ENCODE measurements around the gene MED26. TPM values are rescaled to one million over a fixed set of nuclear protein-coding genes. Genes with fewer than 3 reads are reported as not detected.

The MED26 gene
- total RNA-seq, 1 experiment from 2014 or later, result 11.4 TPM

DNA sequence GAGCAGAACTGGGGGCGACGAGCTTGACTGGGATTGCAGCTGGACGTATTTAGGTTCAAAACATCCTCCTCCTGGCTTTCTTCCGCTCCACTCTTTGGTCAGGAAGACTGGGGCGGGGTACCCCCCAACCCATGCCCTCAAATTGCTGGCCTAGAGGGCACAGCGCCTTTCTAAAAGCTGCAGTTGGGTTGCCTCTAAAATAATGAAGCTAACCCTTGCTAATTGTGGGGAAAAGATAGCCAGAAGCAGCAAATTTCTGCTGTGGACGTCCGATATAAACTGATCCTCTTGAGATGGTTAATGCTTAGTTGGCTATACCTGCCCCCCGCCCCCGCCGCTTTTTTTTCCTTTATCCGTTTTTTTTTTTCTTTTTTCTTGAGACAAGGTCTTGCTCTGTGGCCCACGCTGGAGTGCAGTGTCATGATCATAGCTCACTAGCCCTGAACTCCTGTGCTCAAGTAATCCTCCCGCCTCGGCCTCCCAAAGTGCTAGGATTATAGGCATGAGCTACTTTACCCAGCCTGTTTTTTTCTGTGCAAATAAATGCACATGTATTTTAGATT is 85.0 kb downstream of the MED26 start:
- no peak overlapping the region for H2BK15ac ChIP-seq (ENCODE audit: low read depth, low read length)
- H3K9me3 Mint-ChIP-seq, result no peaks in the 10 kb centered on the region
- peaks cover 27% of the 10 kb centered on the region; the same call in 1 of the 2 replicates for H3K79me2 ChIP-seq (ENCODE audit: insufficient read depth, low read length)
- no peak overlapping the region for H2BK5ac ChIP-seq (ENCODE audit: insufficient read length, low read length)
- H2AK5ac ChIP-seq (ENCODE audit: insufficient read length, low read length), result no peak overlapping the region
- no peak for DNase-seq
- H3K23me2 ChIP-seq (ENCODE audit: insufficient read length, low read depth, low read length, poor library complexity, severe bottlenecking), result peaks cover 13% of the 10 kb centered on the region
- no CpG with 5 or more reads among the region's 15 CpGs for WGBS (ENCODE audit: extremely low coverage, insufficient read length, low lambda C conversion rate)
- H2BK20ac ChIP-seq (ENCODE audit: low read depth, low read length, poor library complexity, severe bottlenecking), result no peak overlapping the region
- no peak overlapping the region for H4K8ac ChIP-seq (replicated peaks; ENCODE audit: insufficient read length, low read depth, low read length)
- peak overlapping the region; percentile 67; the same call in 1 of the 2 replicates for H3K14ac ChIP-seq (ENCODE audit: insufficient read depth, low read length)
- no peaks in the 10 kb centered on the region for H3K9me3 ChIP-seq (ENCODE audit: control insufficient read depth, low read depth, low read length)
- no peaks in the 10 kb centered on the region for H3K27me3 Mint-ChIP-seq (ENCODE audit: low read depth)
- TF ChIP-seq, protein P1, sequence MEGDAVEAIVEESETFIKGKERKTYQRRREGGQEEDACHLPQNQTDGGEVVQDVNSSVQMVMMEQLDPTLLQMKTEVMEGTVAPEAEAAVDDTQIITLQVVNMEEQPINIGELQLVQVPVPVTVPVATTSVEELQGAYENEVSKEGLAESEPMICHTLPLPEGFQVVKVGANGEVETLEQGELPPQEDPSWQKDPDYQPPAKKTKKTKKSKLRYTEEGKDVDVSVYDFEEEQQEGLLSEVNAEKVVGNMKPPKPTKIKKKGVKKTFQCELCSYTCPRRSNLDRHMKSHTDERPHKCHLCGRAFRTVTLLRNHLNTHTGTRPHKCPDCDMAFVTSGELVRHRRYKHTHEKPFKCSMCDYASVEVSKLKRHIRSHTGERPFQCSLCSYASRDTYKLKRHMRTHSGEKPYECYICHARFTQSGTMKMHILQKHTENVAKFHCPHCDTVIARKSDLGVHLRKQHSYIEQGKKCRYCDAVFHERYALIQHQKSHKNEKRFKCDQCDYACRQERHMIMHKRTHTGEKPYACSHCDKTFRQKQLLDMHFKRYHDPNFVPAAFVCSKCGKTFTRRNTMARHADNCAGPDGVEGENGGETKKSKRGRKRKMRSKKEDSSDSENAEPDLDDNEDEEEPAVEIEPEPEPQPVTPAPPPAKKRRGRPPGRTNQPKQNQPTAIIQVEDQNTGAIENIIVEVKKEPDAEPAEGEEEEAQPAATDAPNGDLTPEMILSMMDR (conservative IDR thresholded peaks at IDR 0.05), result no peak
- H2AFZ ChIP-seq (ENCODE audit: low read length), result no peak overlapping the region
- peak overlapping the region; percentile 68 for H3K18ac ChIP-seq (ENCODE audit: insufficient read length, low read depth, low read length)
- peak overlapping the region; percentile 91 to 96 for H3K4me3 Mint-ChIP-seq
- no peaks in the 10 kb centered on the region for H4K20me1 ChIP-seq (ENCODE audit: control insufficient read depth, insufficient read depth, insufficient read length)
- peaks cover 16% of the 10 kb centered on the region for H3K79me1 ChIP-seq (ENCODE audit: insufficient read depth, low read depth, low read length, poor library complexity, severe bottlenecking)
- H2BK12ac ChIP-seq (ENCODE audit: insufficient read length, low read depth, low read length), result no peak overlapping the region
- no peak overlapping the region for H3K56ac ChIP-seq (ENCODE audit: insufficient read length, low read depth, low read length)
- H3K9ac ChIP-seq (ENCODE audit: extremely low read depth, insufficient read length, low read length), result peak overlapping the region; percentile 87
- H3K4me1 Mint-ChIP-seq, result peaks cover 13 to 16% of the 10 kb centered on the region in 2 experiments
- no peak overlapping the region for H3K27ac ChIP-seq (ENCODE audit: insufficient read length, low read depth, low read length)
- H3K4me2 ChIP-seq (ENCODE audit: insufficient read depth, insufficient read length, low read length), result peak overlapping the region; percentile 81
- no peak overlapping the region for H3K4ac ChIP-seq (ENCODE audit: low read depth, low read length)
- no peak overlapping the region for H4K91ac ChIP-seq (ENCODE audit: insufficient read length, low read depth, low read length)
- no peak overlapping the region for H4K5ac ChIP-seq (ENCODE audit: insufficient read length, low read depth, low read length)
- no peaks in the 10 kb centered on the region; the same call in 1 of the 2 replicates for H3K4me1 ChIP-seq (ENCODE audit: insufficient read depth, low read length)
- H3T11ph ChIP-seq (ENCODE audit: low read length), result no peak overlapping the region
- H2BK120ac ChIP-seq (ENCODE audit: low read depth, low read length, poor library complexity, severe bottlenecking), result no peak overlapping the region
- H3K27me3 ChIP-seq (ENCODE audit: insufficient read depth, low read length), result no peaks in the 10 kb centered on the region
- H3K36me3 Mint-ChIP-seq (ENCODE audit: insufficient read depth in 1 of 3, low read depth in 3 of 3), result peaks cover 25 to 36% (median 34%) of the 10 kb centered on the region in 3 experiments; a peak in 6 of 7 replicates
- H3K27ac Mint-ChIP-seq, result peak overlapping the region; percentile 53 to 93 (median 55); a peak in 2 of 7 replicates
- no peak overlapping the region for H3K23ac ChIP-seq (ENCODE audit: insufficient read length, low read depth, low read length)
